DND-41 (cell line): Measurements from ENCODE around the gene CASQ1.

Source experiments
- EZH2 ChIP-seq: IDR thresholded peaks from 3 replicates; pipeline ENCODE4 v1.6.1; 2012; ENCODE audit warnings: borderline replicate concordance, low read depth, mild to moderate bottlenecking, moderate library complexity, low read length, inconsistent platforms; ENCODE audit not compliant: severe bottlenecking
- TF ChIP-seq, protein P1 (sequence below): IDR thresholded peaks from 2 replicates; pipeline ENCODE4 v1.5.1; 2012; ENCODE audit warnings: borderline replicate concordance, low read length, moderate library complexity, mild to moderate bottlenecking; ENCODE audit not compliant: poor library complexity, severe bottlenecking; ENCODE audit errors: extremely low read depth

GRCh38 chr1:160158031-160158430 lies 32.3 kb upstream of the CASQ1 start:
- TF ChIP-seq, protein P1, sequence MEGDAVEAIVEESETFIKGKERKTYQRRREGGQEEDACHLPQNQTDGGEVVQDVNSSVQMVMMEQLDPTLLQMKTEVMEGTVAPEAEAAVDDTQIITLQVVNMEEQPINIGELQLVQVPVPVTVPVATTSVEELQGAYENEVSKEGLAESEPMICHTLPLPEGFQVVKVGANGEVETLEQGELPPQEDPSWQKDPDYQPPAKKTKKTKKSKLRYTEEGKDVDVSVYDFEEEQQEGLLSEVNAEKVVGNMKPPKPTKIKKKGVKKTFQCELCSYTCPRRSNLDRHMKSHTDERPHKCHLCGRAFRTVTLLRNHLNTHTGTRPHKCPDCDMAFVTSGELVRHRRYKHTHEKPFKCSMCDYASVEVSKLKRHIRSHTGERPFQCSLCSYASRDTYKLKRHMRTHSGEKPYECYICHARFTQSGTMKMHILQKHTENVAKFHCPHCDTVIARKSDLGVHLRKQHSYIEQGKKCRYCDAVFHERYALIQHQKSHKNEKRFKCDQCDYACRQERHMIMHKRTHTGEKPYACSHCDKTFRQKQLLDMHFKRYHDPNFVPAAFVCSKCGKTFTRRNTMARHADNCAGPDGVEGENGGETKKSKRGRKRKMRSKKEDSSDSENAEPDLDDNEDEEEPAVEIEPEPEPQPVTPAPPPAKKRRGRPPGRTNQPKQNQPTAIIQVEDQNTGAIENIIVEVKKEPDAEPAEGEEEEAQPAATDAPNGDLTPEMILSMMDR, result no peak
- no peak for TF ChIP-seq EZH2
